ENCODE measurements around the gene RCN2.

RCN2 gene

GRCh38 chr15:76951220-76951619 is 19.7 kb downstream of the RCN2 start:
- no peak for TF ChIP-seq FOXP2 (optimal IDR thresholded peaks at IDR 0.05; ENCODE audit: borderline replicate concordance, extremely low read depth, extremely low read length, insufficient read depth)
- TF ChIP-seq TAF1 (IDR thresholded peaks at IDR 0.05; ENCODE audit: borderline replicate concordance, insufficient read depth, low read length) = no peak
- no peak for TF ChIP-seq POLR2AphosphoS5 (IDR thresholded peaks at IDR 0.05; ENCODE audit: low read depth, low read length)
- no peak for TF ChIP-seq REST (IDR thresholded peaks at IDR 0.05; ENCODE audit: insufficient read depth in 1 of 2, low read depth in 2 of 2, low read length in 2 of 2)
- no peak for TF ChIP-seq SIN3A (IDR thresholded peaks at IDR 0.05; ENCODE audit: borderline replicate concordance, insufficient read depth, low read length)

GRCh38 chr15:76953913-76954312 is 22.4 kb downstream of the RCN2 start:
- TF ChIP-seq REST (IDR thresholded peaks at IDR 0.05; ENCODE audit: insufficient read depth in 1 of 2, low read depth in 2 of 2, low read length in 2 of 2) = no peak
- TF ChIP-seq FOXP2 (optimal IDR thresholded peaks at IDR 0.05; ENCODE audit: borderline replicate concordance, extremely low read depth, extremely low read length, insufficient read depth) = no peak
- no peak for TF ChIP-seq SIN3A (IDR thresholded peaks at IDR 0.05; ENCODE audit: borderline replicate concordance, insufficient read depth, low read length)
- TF ChIP-seq TAF1 (IDR thresholded peaks at IDR 0.05; ENCODE audit: borderline replicate concordance, insufficient read depth, low read length) = no peak
- TF ChIP-seq POLR2AphosphoS5 (IDR thresholded peaks at IDR 0.05; ENCODE audit: low read depth, low read length) = no peak

GRCh38 chr15:76954744-76955143 is 23.2 kb downstream of the RCN2 start:
- TF ChIP-seq SIN3A (IDR thresholded peaks at IDR 0.05; ENCODE audit: borderline replicate concordance, insufficient read depth, low read length) = no peak
- no peak for TF ChIP-seq TAF1 (IDR thresholded peaks at IDR 0.05; ENCODE audit: borderline replicate concordance, insufficient read depth, low read length)

- TF ChIP-seq FOXP2 (optimal IDR thresholded peaks at IDR 0.05; ENCODE audit: borderline replicate concordance, extremely low read depth, extremely low read length, insufficient read depth) (no peak), REST (IDR thresholded peaks at IDR 0.05; ENCODE audit: insufficient read depth in 1 of 2, low read depth in 2 of 2, low read length in 2 of 2) (no peak), POLR2AphosphoS5 (IDR thresholded peaks at IDR 0.05; ENCODE audit: low read depth, low read length) (no peak)
These were observed 29.9 kb downstream of the RCN2 start for GRCh38 chr15:76961268-76962011.

- TF ChIP-seq FOXP2 (optimal IDR thresholded peaks at IDR 0.05; ENCODE audit: borderline replicate concordance, extremely low read depth, extremely low read length, insufficient read depth) = no peak
- TF ChIP-seq POLR2AphosphoS5 (IDR thresholded peaks at IDR 0.05; ENCODE audit: low read depth, low read length) = no peak
- TF ChIP-seq REST (IDR thresholded peaks at IDR 0.05; ENCODE audit: insufficient read depth in 1 of 2, low read depth in 2 of 2, low read length in 2 of 2) = no peak
These were observed 30.9 kb downstream of the RCN2 start for GRCh38 chr15:76962337-76963013.

Data from PFSK-1 (cell line).